Nephron progenitor cell (in vitro differentiated cells): ENCODE results near the gene MAP3K10.

Experiments used
- DNase-seq: peaks from one replicate; pipeline ENCODE4 v3.0.0; 2021
- H3K27ac Mint-ChIP-seq: 2 replicates; pipeline ENCODE4 v1.8.0; 2021; ENCODE audit warnings: mild to moderate bottlenecking, moderate library complexity, mixed read lengths
- H3K27me3 Mint-ChIP-seq: 2 replicates; pipeline ENCODE4 v1.8.0; 2021; ENCODE audit warnings: mild to moderate bottlenecking, low read depth, mixed read lengths; ENCODE audit not compliant: poor library complexity
- H3K36me3 Mint-ChIP-seq: 2 replicates; pipeline ENCODE4 v1.8.0; 2021; ENCODE audit warnings: low read depth, mixed read lengths
- H3K4me1 Mint-ChIP-seq: 2 replicates; pipeline ENCODE4 v1.8.0; 2021; ENCODE audit warnings: mixed read lengths
- H3K4me3 Mint-ChIP-seq: 2 replicates; pipeline ENCODE4 v1.8.0; 2021; ENCODE audit warnings: mild to moderate bottlenecking, moderate library complexity, mixed read lengths
- H3K9me3 Mint-ChIP-seq: 2 replicates; pipeline ENCODE4 v1.8.0; 2021; ENCODE audit warnings: mild to moderate bottlenecking, moderate library complexity, mixed read lengths
- CTCF ChIP-seq: fragments of 200-600 bp; sonication (generic); IDR thresholded peaks from 2 replicates; pipeline ENCODE4 v1.5.0; 2021; ENCODE audit warnings: antibody characterized with exemption

Gene MAP3K10

GRCh38 chr19:40234429-40235237 is 43.4 kb downstream of the MAP3K10 start:
- Mint-ChIP-seq H3K4me1 (peaks cover 37% of the 10 kb centered on the region), H3K36me3 (peaks cover 11% of the 10 kb centered on the region), H3K27me3 (no peaks in the 10 kb centered on the region), H3K9me3 (no peaks in the 10 kb centered on the region), H3K4me3 (no peak overlapping the region), H3K27ac (peak overlapping the region; percentile 81)
- TF ChIP-seq CTCF, result no peak
- no peak for DNase-seq

GRCh38 chr19:40235238-40236025 is 44.2 kb downstream of the MAP3K10 start:
- Mint-ChIP-seq H3K27me3 (no peaks in the 10 kb centered on the region), H3K4me3 (no peak overlapping the region), H3K4me1 (peaks cover 29% of the 10 kb centered on the region), H3K27ac (no peak overlapping the region), H3K9me3 (no peaks in the 10 kb centered on the region), H3K36me3 (peaks cover 11% of the 10 kb centered on the region)
- DNase-seq, result no peak
- peak; percentile 23 for TF ChIP-seq CTCF

GRCh38 chr19:40236026-40236355 is 44.8 kb downstream of the MAP3K10 start:
- no peak for TF ChIP-seq CTCF
- Mint-ChIP-seq H3K4me3 (no peak overlapping the region), H3K9me3 (no peaks in the 10 kb centered on the region), H3K27ac (no peak overlapping the region), H3K27me3 (no peaks in the 10 kb centered on the region), H3K4me1 (peaks cover 24% of the 10 kb centered on the region), H3K36me3 (peaks cover 11% of the 10 kb centered on the region)
- no peak for DNase-seq

- Mint-ChIP-seq H3K4me1 (peaks cover 20% of the 10 kb centered on the region), H3K9me3 (no peaks in the 10 kb centered on the region), H3K27ac (no peak overlapping the region), H3K36me3 (peaks cover 11% of the 10 kb centered on the region), H3K27me3 (no peaks in the 10 kb centered on the region), H3K4me3 (no peak overlapping the region)
- TF ChIP-seq CTCF, result no peak
- no peak for DNase-seq
Observed at GRCh38 chr19:40236366-40236765, 45.1 kb downstream of the MAP3K10 start.

GRCh38 chr19:40237791-40238190 is 46.6 kb downstream of the MAP3K10 start:
- Mint-ChIP-seq H3K9me3 (no peaks in the 10 kb centered on the region), H3K27me3 (no peaks in the 10 kb centered on the region), H3K36me3 (peaks cover 11% of the 10 kb centered on the region), H3K27ac (no peak overlapping the region), H3K4me1 (peaks cover 6% of the 10 kb centered on the region), H3K4me3 (no peak overlapping the region)
- no peak for TF ChIP-seq CTCF
- no peak for DNase-seq
